OCI-LY1 (cell line): ENCODE data around the gene STYXL1.
"Not testable (repeated sequence)": the region's sequence is repeated elsewhere in the genome, so short reads cannot be mapped to it uniquely, and the experiment has no call there.

Experiments used
- CTCF ChIP-seq: fragments of 200-600 bp; sonication (generic), shearing (Covaris generic); IDR thresholded peaks from 2 replicates; pipeline ENCODE4 v1.5.1; 2017; ENCODE audit warnings: mild to moderate bottlenecking, antibody characterized with exemption, low read length, moderate library complexity, mixed read lengths
- EZH2 ChIP-seq: fragments of 200-600 bp; sonication (generic), shearing (Covaris generic); IDR thresholded peaks from 2 replicates; pipeline ENCODE4 v1.8.0; 2017; ENCODE audit warnings: borderline replicate concordance, mixed run types, mild to moderate bottlenecking, antibody characterized with exemption, low read length, moderate library complexity, mixed read lengths

- TF ChIP-seq CTCF, EZH2: not testable (repeated sequence)
Observed at GRCh38 chr7:76084115-76084514, 36.3 kb upstream of the STYXL1 start.
